Activated CD4-positive, alpha-beta T cell treated with anti-CD3 and anti-CD28 coated beads, Interleukin-2, amount 50 U/mL, for 16 hours (primary cell): ENCODE measurements around the gene SETD7.
A peak's percentile ranks its signal among the peaks of the same experiment; 100 is the strongest.

Source experiments
- DNase-seq: peaks from one replicate; pipeline ENCODE4 v3.0.0-alpha.2; 2020

The SETD7 gene

GRCh38 chr4:139568206-139568955, 12.4 kb upstream of the SETD7 start:
- DNase-seq: no peak

GRCh38 chr4:139567159-139567870, 11.3 kb upstream of the SETD7 start:
- no peak for DNase-seq

- no peak for DNase-seq
These were observed 8.5 kb upstream of the SETD7 start for GRCh38 chr4:139564502-139564901.

GRCh38 chr4:139563515-139563914, 7.5 kb upstream of the SETD7 start:
- DNase-seq: no peak

- no peak for DNase-seq
These were observed 6.8 kb upstream of the SETD7 start for GRCh38 chr4:139562839-139563238.

- no peak for DNase-seq
These were observed 6.2 kb upstream of the SETD7 start for GRCh38 chr4:139562067-139562684.

GRCh38 chr4:139560406-139561104, 4.5 kb upstream of the SETD7 start:
- peak; percentile 27 for DNase-seq

GRCh38 chr4:139559687-139560086, 3.7 kb upstream of the SETD7 start:
- DNase-seq: no peak

- no peak for DNase-seq
These were observed 3.1 kb upstream of the SETD7 start for GRCh38 chr4:139559089-139559479.

- no peak for DNase-seq
These were observed 2.4 kb upstream of the SETD7 start for GRCh38 chr4:139558235-139559088.

GRCh38 chr4:139557556-139558110, 1.6 kb upstream of the SETD7 start:
- no peak for DNase-seq

GRCh38 chr4:139556724-139557555, 921 bp upstream of the SETD7 start:
- DNase-seq: peak; percentile 63

GRCh38 chr4:139555705-139556070, 331 bp downstream of the SETD7 start:
- no peak for DNase-seq

GRCh38 chr4:139554893-139555704, 920 bp downstream of the SETD7 start:
- DNase-seq: peak; percentile 89

- no peak for DNase-seq
These were observed 1.5 kb downstream of the SETD7 start for GRCh38 chr4:139554642-139554892.

GRCh38 chr4:139553751-139554641, 2.0 kb downstream of the SETD7 start:
- DNase-seq: no peak

- DNase-seq: no peak
These were observed 3.3 kb downstream of the SETD7 start for GRCh38 chr4:139552517-139553307.

- no peak for DNase-seq
These were observed 5.1 kb downstream of the SETD7 start for GRCh38 chr4:139550724-139551429.
